ENCODE data around the gene ANGPT4.

ANGPT4 gene

DNA sequence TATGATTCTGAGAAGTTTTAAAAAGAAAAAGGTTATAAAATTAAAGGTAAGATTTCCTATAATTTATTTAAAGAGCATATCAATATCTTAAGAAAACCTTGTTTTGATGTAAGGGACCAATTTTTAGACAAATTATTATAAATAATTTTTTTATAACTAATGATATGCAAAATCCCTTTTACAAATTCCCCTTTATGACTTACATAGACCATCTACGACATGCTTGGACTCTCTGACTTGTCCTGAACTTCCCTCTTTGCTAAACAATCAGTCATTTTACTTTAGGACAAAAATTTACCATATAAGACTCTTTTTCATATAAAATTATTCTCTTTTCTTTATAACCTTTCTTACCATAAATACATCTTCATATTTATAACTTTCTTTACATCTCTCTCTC lies 15.3 kb upstream of the ANGPT4 start:
- Histone ChIP-seq H3F3A (ENCODE audit: insufficient read depth) (no peaks in the 10 kb centered on the region), H4K20me1 (ENCODE audit: low read depth, low read length) (no peaks in the 10 kb centered on the region), H3K4me3 (ENCODE audit: insufficient read depth, low read length, poor library complexity, severe bottlenecking) (no peak overlapping the region), H3K4me2 (ENCODE audit: low read depth, low read length, poor library complexity, severe bottlenecking) (no peak overlapping the region), H2AFZ (ENCODE audit: low read depth, low read length, severe bottlenecking) (no peak overlapping the region), H3K79me2 (ENCODE audit: insufficient read depth, low read length) (no peaks in the 10 kb centered on the region), H3K36me3 (ENCODE audit: low read length) (peaks cover 5% of the 10 kb centered on the region), H3K9ac (ENCODE audit: low read length) (no peak overlapping the region), H3K27me3 (ENCODE audit: low read length) (no peaks in the 10 kb centered on the region), H3K9me2 (replicated peaks; ENCODE audit: insufficient read depth, low read length) (no peaks in the 10 kb centered on the region), H3K9me3 (ENCODE audit: insufficient read depth, low read length) (peaks cover 20% of the 10 kb centered on the region; the same call in 1 of the 2 replicates), H3K27ac (ENCODE audit: low read depth, low read length) (no peak overlapping the region)
- TF ChIP-seq EZH2phosphoT487 (conservative IDR thresholded peaks at IDR 0.05; ENCODE audit: low read length), result no peak
- TF ChIP-seq, protein P1, sequence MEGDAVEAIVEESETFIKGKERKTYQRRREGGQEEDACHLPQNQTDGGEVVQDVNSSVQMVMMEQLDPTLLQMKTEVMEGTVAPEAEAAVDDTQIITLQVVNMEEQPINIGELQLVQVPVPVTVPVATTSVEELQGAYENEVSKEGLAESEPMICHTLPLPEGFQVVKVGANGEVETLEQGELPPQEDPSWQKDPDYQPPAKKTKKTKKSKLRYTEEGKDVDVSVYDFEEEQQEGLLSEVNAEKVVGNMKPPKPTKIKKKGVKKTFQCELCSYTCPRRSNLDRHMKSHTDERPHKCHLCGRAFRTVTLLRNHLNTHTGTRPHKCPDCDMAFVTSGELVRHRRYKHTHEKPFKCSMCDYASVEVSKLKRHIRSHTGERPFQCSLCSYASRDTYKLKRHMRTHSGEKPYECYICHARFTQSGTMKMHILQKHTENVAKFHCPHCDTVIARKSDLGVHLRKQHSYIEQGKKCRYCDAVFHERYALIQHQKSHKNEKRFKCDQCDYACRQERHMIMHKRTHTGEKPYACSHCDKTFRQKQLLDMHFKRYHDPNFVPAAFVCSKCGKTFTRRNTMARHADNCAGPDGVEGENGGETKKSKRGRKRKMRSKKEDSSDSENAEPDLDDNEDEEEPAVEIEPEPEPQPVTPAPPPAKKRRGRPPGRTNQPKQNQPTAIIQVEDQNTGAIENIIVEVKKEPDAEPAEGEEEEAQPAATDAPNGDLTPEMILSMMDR (IDR thresholded peaks at IDR 0.05; ENCODE audit: insufficient read depth, low read length, poor library complexity, severe bottlenecking), result no peak

GRCh38 chr20:926670-927069 lies 10.5 kb upstream of the ANGPT4 start:
- peaks cover 14% of the 10 kb centered on the region; the same call in 1 of the 2 replicates for H3K9me3 ChIP-seq (ENCODE audit: insufficient read depth, low read length)
- no peaks in the 10 kb centered on the region for H4K20me1 ChIP-seq (ENCODE audit: low read depth, low read length)
- H3K4me2 ChIP-seq (ENCODE audit: low read depth, low read length, poor library complexity, severe bottlenecking), result no peak overlapping the region
- no peak overlapping the region for H3K27ac ChIP-seq (ENCODE audit: low read depth, low read length)
- H3K79me2 ChIP-seq (ENCODE audit: insufficient read depth, low read length), result no peaks in the 10 kb centered on the region
- no peak overlapping the region for H3K4me3 ChIP-seq (ENCODE audit: insufficient read depth, low read length, poor library complexity, severe bottlenecking)
- H2AFZ ChIP-seq (ENCODE audit: low read depth, low read length, severe bottlenecking), result no peak overlapping the region
- TF ChIP-seq, protein P1 (IDR thresholded peaks at IDR 0.05; ENCODE audit: insufficient read depth, low read length, poor library complexity, severe bottlenecking), result no peak
- no peak for TF ChIP-seq EZH2phosphoT487 (conservative IDR thresholded peaks at IDR 0.05; ENCODE audit: low read length)
- H3K36me3 ChIP-seq (ENCODE audit: low read length), result peaks cover 5% of the 10 kb centered on the region
- no peaks in the 10 kb centered on the region for H3K9me2 ChIP-seq (replicated peaks; ENCODE audit: insufficient read depth, low read length)
- no peak overlapping the region for H3K9ac ChIP-seq (ENCODE audit: low read length)
- no peaks in the 10 kb centered on the region for H3F3A ChIP-seq (ENCODE audit: insufficient read depth)
- no peaks in the 10 kb centered on the region for H3K27me3 ChIP-seq (ENCODE audit: low read length)

DNA sequence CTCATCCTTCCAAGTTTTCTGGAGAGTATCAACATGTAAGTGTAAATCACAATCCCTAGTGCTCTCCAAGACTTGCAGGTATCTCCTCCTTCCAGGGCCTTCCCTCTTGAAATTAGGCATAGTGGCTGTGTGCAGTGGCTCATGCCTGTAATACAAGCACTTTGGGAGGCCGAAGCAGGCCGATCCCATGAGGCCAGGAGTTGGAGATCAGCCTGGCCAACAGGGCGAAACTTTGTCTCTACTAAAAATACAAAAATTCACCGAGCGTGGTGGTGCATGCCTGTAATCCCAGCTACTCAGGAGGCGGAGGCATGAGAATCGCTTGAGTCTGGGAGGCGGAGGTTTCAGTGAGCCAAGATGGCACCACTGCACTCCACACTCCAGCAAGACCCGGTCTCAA lies 9.4 kb upstream of the ANGPT4 start:
- Histone ChIP-seq H3K36me3 (ENCODE audit: low read length) (no peaks in the 10 kb centered on the region; the same call in 1 of the 2 replicates), H3K27me3 (ENCODE audit: low read length) (no peaks in the 10 kb centered on the region), H3K79me2 (ENCODE audit: insufficient read depth, low read length) (no peaks in the 10 kb centered on the region), H3K9ac (ENCODE audit: low read length) (no peak overlapping the region), H3F3A (ENCODE audit: insufficient read depth) (no peaks in the 10 kb centered on the region), H3K9me3 (ENCODE audit: insufficient read depth, low read length) (peaks cover 5% of the 10 kb centered on the region; the same call in 1 of the 2 replicates), H3K9me2 (replicated peaks; ENCODE audit: insufficient read depth, low read length) (no peaks in the 10 kb centered on the region), H4K20me1 (ENCODE audit: low read depth, low read length) (no peaks in the 10 kb centered on the region), H3K27ac (ENCODE audit: low read depth, low read length) (no peak overlapping the region), H2AFZ (ENCODE audit: low read depth, low read length, severe bottlenecking) (no peak overlapping the region), H3K4me3 (ENCODE audit: insufficient read depth, low read length, poor library complexity, severe bottlenecking) (no peak overlapping the region), H3K4me2 (ENCODE audit: low read depth, low read length, poor library complexity, severe bottlenecking) (no peak overlapping the region)
- TF ChIP-seq, protein P1 (IDR thresholded peaks at IDR 0.05; ENCODE audit: insufficient read depth, low read length, poor library complexity, severe bottlenecking), result no peak
- TF ChIP-seq EZH2phosphoT487 (conservative IDR thresholded peaks at IDR 0.05; ENCODE audit: low read length), result no peak

Measured in SU-DHL-6 (cell line).